ENCODE data around the gene SPOP. TPM values are rescaled to one million over a fixed set of nuclear protein-coding genes. Genes with fewer than 3 reads are reported as not detected.

Gene SPOP
- total and polyA plus RNA-seq, 7 donors, result 31.2 to 64.9 (median 47.3) TPM

DNA sequence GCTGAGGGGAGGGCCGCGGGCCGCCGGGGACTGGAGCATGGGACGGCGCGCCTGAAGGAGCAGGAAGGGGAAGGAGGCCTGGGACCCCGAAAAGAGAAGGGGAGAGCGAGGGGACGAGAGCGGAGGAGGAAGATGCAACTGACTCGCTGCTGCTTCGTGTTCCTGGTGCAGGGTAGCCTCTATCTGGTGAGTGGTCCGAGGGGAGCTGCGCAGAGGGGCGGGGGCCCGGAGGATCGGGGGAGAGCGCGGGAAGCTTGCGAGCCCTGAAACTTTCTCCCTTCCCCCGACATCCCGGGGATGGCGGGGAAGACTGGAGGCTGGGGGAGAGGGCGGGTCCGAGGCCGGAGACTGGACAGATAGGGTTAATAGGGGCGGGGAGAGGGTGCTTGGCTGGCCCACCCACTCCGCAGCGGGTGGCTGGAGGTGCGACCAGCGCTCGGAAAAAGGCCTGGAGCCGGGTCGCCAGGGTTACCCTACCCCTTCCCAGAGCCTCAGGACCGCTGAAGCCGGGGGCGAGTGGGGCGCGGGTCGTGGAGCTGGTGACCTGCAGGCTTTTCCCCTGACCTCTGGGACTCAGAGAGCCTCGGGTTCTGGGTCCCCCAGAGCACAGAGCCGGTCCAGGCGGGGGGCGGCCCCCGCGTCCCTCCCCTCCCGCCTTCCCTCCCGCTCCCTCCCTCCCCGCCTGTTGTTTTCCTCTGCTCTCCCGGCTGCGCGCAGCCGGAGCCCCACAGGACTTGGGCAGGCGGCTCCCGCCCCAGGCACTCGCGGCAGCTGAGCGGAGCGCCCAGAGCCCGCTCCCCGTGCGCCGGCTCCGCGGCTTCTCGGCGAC is 101.6 kb downstream of the SPOP start:
- 0 to 1% (median 1%) methylated on average over 43 to 68 of the region's 68 CpGs for WGBS, 3 donors
- Histone ChIP-seq H3K4me3 (peak overlapping the region; percentile 65), H3K9me3 (no peaks in the 10 kb centered on the region), H3K36me3 (ENCODE audit: insufficient read depth in 1 of 2, low read depth in 1 of 2) (no peaks in the 10 kb centered on the region), H3K27me3 (ENCODE audit: insufficient read depth in 3 of 3, low read length in 2 of 3) (peaks cover 0 to 6% (median 0%) of the 10 kb centered on the region in 3 donors), H3K4me1 (no peaks in the 10 kb centered on the region), H3K27ac (no peak overlapping the region)
- TF ChIP-seq, protein P1, sequence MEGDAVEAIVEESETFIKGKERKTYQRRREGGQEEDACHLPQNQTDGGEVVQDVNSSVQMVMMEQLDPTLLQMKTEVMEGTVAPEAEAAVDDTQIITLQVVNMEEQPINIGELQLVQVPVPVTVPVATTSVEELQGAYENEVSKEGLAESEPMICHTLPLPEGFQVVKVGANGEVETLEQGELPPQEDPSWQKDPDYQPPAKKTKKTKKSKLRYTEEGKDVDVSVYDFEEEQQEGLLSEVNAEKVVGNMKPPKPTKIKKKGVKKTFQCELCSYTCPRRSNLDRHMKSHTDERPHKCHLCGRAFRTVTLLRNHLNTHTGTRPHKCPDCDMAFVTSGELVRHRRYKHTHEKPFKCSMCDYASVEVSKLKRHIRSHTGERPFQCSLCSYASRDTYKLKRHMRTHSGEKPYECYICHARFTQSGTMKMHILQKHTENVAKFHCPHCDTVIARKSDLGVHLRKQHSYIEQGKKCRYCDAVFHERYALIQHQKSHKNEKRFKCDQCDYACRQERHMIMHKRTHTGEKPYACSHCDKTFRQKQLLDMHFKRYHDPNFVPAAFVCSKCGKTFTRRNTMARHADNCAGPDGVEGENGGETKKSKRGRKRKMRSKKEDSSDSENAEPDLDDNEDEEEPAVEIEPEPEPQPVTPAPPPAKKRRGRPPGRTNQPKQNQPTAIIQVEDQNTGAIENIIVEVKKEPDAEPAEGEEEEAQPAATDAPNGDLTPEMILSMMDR (IDR thresholded peaks at IDR 0.05), result no peak
- intact Hi-C loops (cut with DNase I), result no loop called here
- ATAC-seq (peak; percentile 24 to 70 (median 50)), DNase-seq (peak; percentile 43 to 71)

DNA sequence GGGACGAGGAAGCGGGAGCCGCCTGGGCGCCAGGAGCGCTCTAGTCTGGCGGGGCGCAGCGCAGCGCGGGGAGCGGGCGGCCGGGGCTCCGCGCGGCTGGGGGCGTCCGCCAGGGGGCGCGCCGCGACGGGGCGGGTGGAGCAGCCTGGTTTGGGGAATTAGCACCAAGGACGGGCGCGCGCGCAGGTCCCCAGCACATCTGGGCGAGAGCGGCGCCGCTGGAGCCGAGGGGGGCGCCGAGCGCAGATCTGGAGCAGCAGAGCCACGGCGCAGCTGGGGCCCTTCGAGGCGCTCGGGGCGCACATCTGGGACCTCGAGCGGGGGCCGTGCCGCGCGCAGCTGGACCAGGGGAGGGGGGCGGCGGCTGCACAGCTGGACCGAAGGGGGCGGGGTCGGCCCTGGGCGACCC is 102.2 kb downstream of the SPOP start, which contains the start of gene NXPH3:
NXPH3 (plus strand) TSS at position 193 of the 409 bp plus-strand sequence. CDS start 349 bp downstream, outside the sequence.
- intact Hi-C loops (cut with DNase I), result loop anchor here in 1 of 2 donors (2.0 kb wide), 1 partner anchor 119 kb away; no protein-coding TSS in a partner anchor
- peak; percentile 71 to 80 (median 77) for ATAC-seq
- Histone ChIP-seq H3K4me1 (no peaks in the 10 kb centered on the region), H3K27me3 (ENCODE audit: insufficient read depth in 3 of 3, low read length in 2 of 3) (peaks cover 0 to 6% (median 0%) of the 10 kb centered on the region in 3 donors), H3K4me3 (peak within 1 kb of the TSS; percentile 65), H3K27ac (no peak within 1 kb of the TSS), H3K9me3 (no peaks in the 10 kb centered on the region), H3K36me3 (ENCODE audit: insufficient read depth in 1 of 2, low read depth in 1 of 2) (no peaks in the 10 kb centered on the region)
- WGBS, 3 donors, result 0 to 3% (median 1%) methylated on average over 12 to 55 of the region's 55 CpGs
- peak; percentile 75 to 84 for DNase-seq
- TF ChIP-seq, protein P1 (IDR thresholded peaks at IDR 0.05), result peak; percentile 79

DNA sequence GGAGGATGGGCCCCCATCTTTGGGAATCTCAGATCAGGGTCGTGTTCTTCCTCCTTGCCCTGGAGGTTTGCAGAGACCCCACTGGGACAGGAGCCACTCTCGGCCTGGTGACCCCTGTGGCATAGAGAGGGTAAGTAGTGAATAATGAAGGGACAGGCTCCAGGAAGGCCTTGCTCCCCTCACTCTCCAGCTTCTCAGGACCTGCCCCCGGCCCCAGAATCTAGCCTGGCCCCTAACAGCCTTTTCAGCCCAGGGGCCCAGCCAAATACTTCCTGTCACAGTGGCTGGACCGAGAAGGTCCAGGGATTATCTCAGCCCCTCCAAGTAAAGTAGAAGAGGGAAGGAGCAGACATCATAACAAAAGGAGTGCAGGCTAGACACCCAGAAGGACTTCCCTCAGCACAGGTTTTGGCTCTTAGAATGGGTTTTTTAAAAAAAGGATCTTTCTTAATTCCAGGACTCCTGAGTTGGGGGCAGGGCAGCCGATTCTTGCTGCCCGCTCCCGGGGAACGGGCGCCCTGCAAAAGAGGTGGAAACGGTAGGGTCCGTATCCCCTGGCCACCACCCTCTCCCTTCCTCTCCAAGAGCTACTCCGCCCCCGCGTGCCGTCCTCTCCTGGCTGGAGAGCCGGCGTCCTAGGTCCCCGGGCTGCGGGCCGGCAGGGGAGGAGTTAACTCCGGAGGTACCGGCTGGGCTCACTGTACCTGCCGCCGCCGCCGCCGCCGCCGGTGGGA is 102.8 kb downstream of the SPOP start:
- no peaks in the 10 kb centered on the region for H3K36me3 ChIP-seq (ENCODE audit: insufficient read depth in 1 of 2, low read depth in 1 of 2)
- H3K4me3 ChIP-seq, result peak overlapping the region; percentile 65
- no peaks in the 10 kb centered on the region for H3K4me1 ChIP-seq
- ATAC-seq (no peak), DNase-seq (peak in 1 of 2 donors; percentile 38)
- peaks cover 0 to 6% (median 0%) of the 10 kb centered on the region in 3 donors for H3K27me3 ChIP-seq (ENCODE audit: insufficient read depth in 3 of 3, low read length in 2 of 3)
- TF ChIP-seq, protein P1 (IDR thresholded peaks at IDR 0.05), result no peak
- no peaks in the 10 kb centered on the region for H3K9me3 ChIP-seq
- no peak overlapping the region for H3K27ac ChIP-seq
- WGBS, 3 donors, result 17 to 28% (median 18%) methylated on average over 21 to 29 of the region's 29 CpGs
- intact Hi-C loops (cut with DNase I), result loop anchor here in 1 of 2 donors (2.0 kb wide), 1 partner anchor 120 kb away; no protein-coding TSS in a partner anchor

DNA sequence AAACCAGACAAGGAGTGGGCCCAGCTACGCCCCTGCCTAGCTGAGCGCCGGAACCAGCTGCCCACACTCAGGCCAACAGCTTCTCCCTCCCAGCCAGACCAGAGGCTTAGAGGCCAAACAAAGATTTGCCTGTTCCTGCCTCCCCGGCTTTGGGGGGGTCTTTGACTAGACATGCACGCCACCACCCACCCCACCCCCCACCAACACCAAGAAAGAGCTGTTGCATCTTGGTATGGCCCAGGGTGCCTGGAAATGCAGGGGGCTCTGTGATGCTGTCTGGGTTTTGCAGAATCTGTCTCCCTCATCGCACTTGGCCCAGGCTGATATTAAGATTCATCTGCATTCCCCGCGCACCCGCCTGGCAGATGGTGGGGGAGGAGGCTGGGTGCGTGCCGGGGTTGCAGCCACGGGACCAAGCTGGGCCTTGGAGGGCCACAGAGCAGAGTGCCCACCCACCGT is 103.5 kb downstream of the SPOP start:
- intact Hi-C loops (cut with DNase I), result loop anchor here in 1 of 2 donors (2.0 kb wide), 1 partner anchor 120 kb away; no protein-coding TSS in a partner anchor
- TF ChIP-seq, protein P1 (IDR thresholded peaks at IDR 0.05), result no peak
- Histone ChIP-seq H3K36me3 (ENCODE audit: insufficient read depth in 1 of 2, low read depth in 1 of 2) (no peaks in the 10 kb centered on the region), H3K4me1 (no peaks in the 10 kb centered on the region), H3K27me3 (ENCODE audit: insufficient read depth in 3 of 3, low read length in 2 of 3) (peaks cover 0 to 6% (median 0%) of the 10 kb centered on the region in 3 donors), H3K9me3 (no peaks in the 10 kb centered on the region), H3K4me3 (no peak overlapping the region), H3K27ac (no peak overlapping the region)
- DNase-seq (peak in 1 of 2 donors; percentile 46), ATAC-seq (no peak)
- WGBS, 3 donors, result 42 to 65% (median 45%) methylated on average over 13 of the region's 13 CpGs
